ENCODE results near the gene COL23A1.

The COL23A1 gene

DNA sequence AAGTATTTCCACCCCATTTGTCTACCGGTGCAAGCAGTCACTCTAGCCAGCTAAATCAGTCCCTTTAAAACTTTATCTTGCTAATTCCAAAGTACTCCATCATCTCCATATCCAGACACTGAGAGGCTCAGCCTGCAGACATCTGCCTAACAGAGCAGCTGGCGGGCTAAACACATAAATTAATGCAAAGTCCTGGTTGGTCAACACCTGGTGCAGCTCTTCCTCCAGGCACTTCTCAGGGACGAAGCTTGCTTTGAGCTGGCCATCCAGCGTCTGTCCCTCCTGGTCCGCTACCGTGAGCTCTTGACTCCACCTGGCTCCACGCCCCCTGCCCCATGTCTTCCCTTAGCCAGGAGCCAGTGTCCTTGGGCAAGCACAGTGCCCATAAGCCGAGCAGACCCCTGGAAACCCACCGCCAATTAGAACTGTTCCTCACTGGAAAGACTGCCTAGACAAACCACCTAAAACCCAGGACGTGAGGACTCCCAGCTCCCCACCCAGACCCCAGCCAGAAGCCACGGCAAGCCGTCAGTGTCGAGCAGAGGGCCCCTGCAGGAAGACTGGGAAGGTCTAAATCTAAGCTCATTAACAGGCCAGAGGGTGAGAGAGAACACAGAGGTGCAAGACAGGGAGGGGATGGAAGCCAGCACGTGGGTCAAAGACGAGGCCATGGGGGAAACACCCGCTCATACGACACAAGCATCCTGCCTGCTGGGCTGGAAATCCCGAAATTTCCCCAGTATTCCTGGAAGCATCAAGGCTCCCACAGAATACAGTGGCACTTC lies 120.0 kb downstream of the COL23A1 start:
- no peak for DNase-seq

DNA sequence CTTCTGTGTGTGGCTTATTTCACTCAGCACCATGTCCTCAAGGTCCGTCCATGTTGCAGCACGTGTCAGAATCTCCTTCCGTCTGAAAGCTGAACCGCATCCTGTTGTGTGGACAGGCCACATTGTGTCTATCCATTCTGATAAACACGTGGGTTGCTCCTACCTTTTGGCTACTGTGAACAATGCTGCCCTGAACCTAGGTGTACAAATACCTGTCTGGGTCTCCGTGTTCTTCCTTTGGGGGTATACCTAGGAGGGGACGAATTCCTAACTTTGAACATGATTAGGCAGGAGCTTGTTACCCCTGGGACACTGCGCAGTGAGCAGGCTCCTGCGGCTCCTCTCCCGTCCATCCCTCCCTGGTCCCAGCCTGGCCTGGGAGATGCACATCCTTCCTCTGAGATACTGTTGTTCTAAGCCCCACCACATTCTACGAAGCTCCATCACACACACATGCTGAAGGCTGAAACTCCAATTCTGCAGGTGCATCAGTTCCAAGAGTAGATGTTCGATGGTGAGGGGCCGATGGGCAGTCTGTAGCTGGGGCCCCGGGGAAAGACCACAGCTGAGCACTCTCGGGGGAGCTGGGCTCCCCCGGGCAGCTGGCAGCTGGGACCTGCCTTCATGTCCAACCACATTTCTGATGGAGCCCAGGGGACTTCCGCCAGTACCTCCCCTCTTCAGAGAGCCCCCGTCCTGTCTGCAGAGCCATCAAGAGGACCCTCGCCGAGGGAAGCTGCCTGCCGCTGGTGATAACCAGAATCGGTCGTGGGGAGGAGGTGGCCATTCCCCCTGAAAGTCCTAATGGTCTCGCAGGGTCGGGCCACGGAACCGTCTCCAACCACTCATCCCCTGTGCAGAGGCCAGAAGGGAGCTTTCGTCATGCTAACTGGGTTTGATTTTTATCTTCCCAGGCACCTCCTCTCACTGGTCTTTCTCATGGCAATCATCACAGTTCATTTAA lies 120.9 kb downstream of the COL23A1 start:
- DNase-seq: no peak

DNA sequence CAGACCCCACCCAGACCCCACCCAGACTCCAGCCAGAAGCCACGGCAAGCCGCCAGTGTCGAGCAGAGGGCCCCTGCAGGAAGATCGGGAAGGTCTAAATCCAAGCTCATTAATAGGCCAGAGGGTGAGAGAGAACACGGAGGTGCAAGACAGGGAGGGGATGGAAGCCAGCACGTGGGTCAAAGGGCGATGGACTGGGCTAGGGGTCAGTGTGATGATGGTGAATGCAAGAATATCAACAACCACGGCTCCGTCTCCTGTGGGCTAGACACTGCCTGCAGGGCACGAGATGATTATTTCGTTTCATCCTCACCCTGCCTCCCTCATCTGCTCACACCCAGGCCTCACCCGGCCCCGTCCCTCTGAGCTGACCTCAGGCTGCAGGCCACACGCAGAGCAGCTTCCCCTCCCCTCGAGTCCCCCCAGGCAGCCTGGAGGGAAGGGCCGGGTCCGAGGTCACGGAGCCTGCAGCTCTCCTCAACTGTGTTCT lies 122.0 kb downstream of the COL23A1 start:
- DNase-seq: no peak

DNA sequence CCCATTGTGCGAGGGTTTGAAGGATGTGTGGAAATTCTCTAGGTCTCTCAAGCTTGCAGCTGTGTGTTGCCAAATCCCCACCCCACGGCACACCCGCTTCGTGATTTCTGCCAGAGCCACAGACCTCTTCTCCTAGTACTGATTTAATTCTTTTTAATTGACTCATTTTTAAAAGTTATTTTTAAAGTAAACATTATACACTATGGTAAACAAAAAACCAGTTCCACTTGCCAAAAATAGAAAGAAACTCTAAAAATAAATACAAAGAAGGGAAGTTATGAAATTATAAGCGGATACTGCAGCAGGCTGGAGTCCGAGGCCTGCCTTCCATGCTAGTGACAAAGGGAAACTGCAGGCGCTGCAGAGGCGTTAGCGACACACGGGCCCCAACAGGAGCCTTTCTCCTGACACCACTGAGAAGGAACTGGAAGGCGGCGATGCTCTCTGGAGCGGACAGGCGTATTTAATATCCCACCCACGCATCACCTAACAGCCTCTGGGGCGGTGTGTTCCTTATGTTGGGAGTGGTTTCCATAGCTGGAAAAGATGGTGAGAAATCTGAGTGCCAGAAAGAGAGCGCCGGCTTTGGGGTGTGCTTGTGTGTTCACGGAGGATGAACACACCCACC lies 122.5 kb downstream of the COL23A1 start:
- DNase-seq: no peak

DNA sequence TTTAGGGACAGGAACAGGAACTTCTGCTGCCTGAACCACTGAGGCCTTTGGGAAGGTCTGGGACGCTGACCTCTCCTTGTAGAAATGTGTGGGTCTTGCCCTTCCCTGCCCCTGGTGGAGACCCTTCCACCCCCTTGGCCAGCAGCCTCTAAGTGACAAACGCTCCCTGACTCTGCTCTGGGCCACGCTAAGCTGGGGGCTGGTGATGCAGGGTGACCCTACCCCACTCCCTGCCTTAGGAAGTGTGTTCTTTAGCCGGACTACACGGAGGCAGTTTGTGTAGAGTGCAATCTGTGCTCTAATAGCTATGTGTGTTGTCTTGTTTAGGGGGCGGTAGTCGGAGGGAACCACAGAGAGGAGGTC lies 123.0 kb downstream of the COL23A1 start:
- DNase-seq: no peak

DNA sequence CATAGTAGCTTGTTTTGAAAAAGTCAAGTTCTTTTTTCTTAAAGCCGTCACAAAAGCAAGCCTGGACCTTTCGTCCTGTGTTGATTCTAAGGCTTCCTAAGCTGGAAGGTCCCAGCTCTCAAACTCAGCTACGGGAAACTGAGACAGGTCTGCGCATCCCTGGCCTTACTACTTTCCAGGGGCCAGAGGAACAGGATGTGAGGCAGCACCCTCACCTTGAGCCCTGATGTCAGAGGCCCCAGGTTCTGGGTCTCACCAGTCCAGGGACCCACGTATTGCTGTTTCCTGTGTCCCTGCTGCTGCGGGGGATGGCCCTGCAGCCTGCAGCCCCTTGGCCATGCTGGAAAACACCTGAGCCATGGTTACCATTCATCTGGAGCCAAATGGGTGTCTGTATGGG lies 123.9 kb downstream of the COL23A1 start:
- DNase-seq: no peak

DNA sequence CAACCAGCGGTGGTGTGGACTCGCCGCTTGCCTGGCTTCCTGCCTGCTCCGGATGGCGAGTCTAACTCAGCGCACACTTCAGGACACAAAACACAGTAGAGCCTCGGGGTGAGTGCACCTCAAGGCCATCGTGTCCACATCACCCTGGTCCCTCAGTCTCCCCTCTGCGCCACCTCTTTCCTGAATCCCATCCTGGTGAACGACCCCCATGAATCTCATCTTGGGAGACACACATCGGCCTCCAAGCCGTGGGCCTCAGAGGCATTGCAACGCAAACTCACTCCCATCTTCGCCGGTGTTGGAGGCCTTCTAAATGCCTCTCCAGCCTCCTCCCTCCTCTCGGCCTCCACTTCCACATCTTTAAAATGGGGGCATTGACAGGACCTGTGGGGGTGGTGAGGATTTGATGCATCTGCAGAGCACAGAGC lies 124.3 kb downstream of the COL23A1 start:
- no peak for DNase-seq

DNA sequence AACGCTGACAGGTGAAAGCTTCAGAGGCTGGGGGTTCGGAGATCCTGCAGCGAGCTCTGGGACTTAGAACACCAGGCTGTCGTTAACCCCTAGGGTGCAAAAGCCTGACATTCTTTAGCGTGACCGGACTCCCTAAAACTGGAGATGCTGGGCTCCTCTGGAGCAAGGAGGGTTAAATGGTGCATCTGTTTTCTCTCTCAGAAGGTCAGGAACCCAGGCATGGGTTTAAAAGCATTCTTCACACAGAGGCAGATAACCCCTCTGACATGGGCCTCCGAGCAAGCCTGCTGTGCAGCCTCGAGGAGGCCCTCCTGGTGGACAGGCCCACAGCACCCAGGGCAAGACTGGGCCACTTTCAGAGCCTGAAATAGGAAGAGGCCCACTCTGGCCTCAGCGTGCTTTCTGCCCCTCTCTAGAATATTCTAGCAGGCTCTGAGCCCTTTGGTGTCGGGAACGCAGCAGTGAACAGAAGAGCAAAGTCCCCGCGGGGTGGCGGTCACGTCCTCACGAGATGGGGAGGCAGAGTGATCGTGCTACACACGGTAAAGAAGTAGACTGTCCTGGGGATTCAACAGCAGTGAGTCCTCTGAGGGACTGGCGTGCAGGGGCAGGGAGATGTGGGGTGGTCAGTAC lies 124.8 kb downstream of the COL23A1 start:
- no peak for DNase-seq

DNA sequence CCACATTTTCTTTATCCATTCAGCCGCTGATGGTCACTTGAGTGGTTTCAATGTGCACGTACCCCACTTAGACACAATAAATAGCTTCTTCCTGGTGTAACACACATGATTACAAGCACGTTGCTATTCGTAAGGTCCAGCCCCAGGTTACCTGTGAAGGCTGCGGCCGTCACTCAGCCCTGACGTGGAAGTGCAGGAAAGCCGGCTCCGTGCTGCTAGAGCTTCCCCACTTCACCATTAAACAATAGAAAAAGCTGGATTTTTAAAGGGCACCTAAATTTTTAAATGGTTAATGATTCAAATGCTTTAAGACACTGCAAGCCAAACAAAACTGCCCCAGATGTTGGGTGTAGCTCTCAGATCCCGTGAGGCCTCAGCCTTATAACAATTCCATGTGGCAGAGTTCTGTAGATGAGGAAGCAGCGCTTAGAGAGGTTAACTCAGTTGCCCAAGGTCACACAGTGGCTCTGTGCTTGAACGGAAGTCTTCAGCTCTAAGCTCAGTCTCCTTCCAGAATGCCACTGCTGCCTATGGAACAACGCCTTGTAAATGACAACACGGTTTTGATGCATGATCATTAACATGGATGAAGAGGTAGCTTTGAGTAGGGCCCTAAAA lies 125.7 kb downstream of the COL23A1 start:
- no peak for DNase-seq

DNA sequence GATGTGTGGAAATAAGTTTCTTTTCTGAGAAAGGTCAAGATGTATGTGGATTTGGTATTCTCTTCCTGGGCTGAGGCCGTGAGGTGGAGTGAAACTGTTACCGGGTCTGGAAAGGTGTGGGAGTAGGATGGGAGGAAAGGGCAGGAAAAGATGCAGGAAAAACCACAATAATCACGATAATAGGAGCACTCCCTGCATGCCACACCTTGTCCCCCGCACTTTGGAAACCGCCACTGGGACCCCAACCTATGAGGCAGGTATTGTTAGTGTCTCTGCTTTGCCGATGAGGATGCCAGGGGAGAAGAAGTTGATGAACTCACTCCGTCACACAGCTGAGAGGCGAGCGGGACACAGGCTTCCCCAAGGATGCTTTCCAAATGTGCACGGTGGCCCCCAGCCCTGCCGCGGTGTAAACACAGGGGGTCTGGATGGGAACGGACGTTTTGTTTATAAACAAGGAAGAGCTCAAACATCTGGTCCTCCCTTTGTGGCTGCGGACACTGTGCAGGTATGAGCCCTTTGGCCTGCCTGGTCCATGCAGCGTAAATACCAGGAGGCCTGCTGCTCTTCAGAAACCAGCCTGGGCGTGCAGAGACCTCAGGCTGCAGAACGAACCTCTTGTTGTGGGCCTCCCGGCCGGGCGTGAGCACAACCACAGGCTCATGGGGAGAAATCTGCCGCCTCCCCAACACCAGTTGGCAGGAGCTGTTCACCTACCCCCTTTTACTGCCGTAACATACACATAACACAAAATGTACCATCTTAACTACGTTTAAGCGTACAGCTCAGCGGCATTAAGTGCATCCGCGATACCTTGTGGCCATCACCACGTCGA lies 126.7 kb downstream of the COL23A1 start:
- DNase-seq: no peak

DNA sequence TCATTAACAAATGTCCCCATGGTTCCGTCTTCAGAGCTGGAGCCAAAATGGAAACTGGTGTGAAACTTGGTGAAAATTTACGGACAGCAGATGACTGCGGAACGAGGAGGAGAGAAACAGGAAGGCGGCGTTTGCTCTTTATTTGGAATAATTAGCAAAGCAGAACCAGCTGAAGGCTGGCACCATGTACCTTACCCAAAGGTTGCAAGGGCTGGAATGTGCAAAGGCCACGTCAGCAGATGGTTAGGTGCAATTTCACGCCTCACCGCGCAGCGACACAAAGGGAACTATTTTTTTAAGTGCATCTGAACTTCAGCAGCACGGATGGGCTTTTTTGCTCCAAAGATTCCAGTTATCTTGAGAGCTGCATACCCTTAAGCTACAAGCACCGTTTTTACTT lies 127.4 kb downstream of the COL23A1 start:
- DNase-seq: no peak

DNA sequence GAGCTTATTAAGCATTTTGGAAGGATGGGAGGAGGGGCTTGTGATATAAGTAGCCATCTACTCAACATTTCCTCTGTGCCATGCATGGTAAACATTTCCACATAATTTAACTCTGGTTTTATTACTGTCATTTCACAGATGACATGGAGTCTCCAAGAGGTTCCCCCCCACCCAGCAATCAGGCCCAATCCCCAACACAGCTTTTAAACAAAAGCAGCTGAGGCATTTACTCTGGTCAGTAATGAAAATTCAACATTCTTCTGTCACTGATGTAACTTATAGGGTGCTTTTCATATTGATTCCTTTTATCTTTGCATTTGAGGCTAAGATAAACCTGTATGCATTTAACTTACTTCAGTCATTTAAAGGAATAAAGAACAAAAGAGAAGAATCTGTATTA lies 128.1 kb downstream of the COL23A1 start:
- DNase-seq: no peak

DNA sequence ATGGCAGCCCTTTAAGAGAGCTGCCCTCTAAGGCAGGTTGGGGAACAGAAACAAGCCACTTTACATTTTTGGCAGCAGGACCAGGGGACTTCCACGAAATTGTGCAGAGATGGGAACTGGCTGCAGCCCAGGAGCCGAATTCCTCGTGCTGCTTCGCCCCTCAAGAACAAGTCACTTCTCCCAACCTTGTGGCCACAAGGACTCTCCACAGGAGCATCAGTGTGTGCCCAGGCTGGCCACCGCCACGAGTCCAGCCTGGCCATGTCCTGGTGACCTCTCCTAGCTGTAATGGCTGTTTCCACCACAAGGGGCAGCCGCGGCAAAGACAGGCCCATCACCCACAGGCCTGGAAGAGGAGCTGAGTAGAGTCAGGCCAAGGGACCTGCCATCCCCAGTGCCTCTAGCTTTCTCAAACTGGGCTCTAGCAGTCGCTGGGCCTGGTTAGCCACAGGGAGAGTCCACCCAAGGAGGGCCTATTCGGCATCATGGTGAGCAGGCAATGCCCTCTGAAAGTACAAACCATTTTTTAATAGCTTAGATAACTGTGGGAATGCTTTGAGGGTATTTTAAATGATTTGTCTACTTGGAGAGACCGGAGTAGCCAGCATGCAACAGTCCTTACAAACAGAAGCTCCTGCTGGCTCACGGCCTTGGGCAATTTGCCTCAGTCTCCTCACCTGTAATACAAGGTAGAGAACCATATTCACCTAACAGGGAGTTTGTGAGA lies 129.0 kb downstream of the COL23A1 start:
- peak; percentile 7 for DNase-seq

DNA sequence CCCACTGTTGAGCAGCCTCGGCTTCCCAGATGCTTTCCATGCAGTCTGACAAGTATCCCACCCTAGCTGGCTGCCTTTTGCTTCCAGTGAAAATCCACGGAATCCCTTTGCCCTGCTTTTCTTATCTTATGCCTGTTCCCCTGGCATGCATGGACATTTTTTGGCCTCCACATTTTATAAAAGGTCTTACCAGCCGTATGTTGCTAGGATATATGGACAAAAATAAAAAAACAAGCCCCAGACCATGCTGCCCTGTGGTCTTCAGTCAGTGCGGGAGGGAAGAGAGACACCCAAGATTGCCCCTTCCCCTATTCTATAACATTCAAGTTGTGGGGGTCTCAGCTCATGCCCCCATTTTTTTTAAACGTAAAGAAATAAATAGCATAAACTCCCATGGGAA lies 129.6 kb downstream of the COL23A1 start:
- no peak for DNase-seq

DNA sequence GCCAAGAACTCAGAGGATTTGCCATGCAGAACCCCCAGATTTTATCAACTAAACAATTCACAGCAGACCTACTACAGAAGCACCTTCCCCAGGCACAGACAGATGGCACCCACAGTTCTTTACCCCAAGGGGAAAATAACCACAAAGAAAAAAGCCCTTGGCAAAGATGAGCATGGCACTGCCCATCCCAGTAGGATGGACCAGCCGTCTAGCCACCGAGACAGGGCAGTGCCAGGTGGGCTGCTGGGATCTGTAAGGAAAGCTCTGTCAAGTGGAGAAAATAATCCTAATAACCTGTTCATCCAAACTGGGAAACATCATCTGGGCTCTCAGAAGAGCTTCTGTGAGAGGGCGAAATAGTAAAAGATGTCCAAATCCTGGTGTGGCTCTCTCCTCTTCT lies 130.0 kb downstream of the COL23A1 start:
- no peak for DNase-seq

DNA sequence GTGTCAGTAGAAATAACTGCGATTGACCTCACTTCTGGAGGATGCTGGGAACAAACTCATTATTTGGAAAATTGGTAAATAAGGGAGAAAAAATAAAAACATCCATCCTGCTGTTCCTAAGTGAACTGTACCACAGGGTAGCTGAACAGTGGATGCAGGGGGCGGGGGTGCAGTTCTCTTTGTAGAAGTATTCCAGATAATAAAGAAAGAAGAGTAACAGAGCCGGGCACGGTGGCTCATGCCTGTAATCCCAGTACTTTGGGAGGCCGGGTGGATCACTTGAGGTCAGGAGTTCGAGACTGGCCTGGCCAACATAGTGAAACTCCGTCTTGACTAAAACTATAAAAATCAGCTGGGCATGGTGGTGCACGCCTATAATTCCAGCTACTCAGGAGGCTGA lies 132.1 kb downstream of the COL23A1 start:
- no peak for DNase-seq

DNA sequence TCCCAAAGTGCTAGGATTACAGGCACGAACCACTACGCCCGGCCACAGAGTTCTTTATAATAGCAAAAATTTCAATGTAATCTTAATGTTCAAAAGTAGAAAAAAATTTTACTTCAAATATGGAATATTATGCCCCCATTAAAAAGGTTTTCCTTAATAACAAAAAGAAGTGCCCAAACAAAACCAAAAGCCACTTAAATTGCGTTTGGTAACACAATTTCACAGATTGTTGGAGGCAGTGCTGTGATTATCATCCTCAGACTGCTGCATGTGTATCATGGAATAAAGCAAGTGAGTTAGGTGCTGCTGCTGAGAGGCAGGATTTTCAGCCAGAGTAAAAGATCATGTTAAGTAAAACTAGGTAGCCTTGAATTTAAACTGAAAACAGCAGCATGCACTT lies 132.7 kb downstream of the COL23A1 start:
- no peak for DNase-seq

DNA sequence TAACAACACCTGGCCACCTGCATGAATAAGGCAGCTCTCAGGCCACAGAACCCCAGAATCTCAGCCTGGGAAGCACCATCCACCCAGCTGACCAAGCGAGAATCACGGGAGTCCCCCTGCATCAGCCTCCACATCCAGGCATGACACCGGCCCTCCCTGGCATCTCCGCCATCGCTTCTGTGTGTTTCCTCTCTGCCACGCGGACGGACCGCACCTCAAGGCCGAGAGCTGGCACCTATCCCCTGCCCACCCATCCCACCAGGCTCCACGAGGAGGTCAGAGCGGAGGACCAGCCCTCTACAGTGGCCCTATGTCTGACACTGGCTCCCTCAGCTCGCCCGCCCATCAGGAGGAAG lies 134.7 kb downstream of the COL23A1 start:
- DNase-seq: no peak

DNA sequence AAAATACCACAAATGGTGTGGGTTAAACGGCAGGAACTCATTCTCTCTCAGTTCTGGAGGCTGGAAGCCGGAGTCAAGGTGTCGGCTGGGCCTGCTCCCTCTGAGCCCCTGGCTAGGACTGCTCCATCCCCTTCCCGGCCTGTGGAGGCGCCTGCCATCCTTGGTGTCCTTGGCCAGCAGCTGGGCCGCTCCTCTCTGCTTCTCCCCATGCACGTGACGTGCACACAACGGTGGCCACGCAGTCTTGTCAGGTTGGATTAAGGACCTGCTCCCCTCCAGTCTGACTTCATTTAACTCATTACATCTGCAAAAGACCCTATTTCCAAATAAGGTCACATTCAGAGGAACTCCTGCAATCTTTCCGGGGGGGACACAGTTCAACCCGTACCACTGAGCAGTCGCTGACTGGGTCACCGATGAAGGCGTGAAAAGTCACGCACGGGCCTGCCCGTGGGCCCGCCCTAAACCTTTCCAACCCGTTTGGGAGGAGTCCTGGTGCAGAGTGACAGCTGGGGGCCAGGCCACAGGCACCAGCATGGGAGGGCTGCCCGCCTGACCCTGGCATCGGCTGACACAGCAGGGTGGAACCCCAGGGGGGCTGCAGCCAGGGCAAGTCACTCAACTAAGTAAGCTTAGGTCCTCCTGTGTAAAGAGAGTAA lies 135.2 kb downstream of the COL23A1 start:
- no peak for DNase-seq

DNA sequence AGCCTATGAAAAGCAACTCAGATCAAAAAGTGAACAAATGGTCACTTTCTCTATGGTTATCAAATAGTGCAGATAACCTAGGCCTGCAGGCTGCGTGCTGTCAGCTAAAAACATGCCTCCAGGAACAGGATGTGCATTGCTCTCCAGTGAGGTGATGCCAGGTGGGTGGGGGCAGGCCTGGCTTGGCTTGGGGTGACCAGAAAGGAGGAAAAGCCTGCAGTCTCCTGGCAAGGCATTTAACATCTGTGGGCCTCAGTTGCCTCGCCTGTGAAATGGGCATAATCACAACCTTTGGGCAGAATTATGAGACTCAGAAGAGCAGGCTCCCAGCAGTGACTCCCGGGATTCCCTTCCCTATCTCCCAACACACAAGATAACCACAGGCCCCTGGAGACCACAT lies 135.9 kb downstream of the COL23A1 start:
- DNase-seq: no peak

All from NCI-H345 (cell line).